Stimulated activated CD8-positive, alpha-beta memory T cell treated with anti-CD3 and anti-CD28 coated beads, Interleukin-12 subunit alpha, Interleukin-12 subunit beta, amount 100 ng/mL, for 24 hours (primary cell): Measurements from ENCODE around the gene ZP4.
"Not testable (repeated sequence)": the region's sequence is repeated elsewhere in the genome, so short reads cannot be mapped to it uniquely, and the experiment has no call there.

Experiments
- DNase-seq: peaks from one replicate; pipeline ENCODE4 v3.0.0-alpha.2; 2020; ENCODE audit errors: extremely low read depth

ZP4 gene

DNA sequence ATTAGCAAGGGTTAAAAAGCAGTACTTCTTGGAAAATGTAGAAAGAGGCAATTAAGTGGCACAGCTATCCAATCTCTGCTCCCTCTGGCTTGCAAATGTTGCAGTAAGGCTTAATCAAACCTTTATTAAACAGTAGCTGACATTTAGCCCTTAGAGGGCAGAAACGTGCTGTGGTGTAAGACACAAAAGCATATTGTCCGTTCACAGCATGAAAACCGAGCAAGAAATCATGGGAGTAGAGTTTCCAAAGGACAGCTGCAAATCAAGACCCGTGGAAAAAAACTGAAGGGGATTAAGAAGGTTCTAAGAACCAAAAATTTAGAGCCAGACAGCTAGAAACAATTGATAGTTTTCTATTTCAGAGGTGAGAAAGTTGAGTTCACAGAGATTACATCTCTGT is 13.1 kb downstream of the ZP4 start:
- no peak for DNase-seq

DNA sequence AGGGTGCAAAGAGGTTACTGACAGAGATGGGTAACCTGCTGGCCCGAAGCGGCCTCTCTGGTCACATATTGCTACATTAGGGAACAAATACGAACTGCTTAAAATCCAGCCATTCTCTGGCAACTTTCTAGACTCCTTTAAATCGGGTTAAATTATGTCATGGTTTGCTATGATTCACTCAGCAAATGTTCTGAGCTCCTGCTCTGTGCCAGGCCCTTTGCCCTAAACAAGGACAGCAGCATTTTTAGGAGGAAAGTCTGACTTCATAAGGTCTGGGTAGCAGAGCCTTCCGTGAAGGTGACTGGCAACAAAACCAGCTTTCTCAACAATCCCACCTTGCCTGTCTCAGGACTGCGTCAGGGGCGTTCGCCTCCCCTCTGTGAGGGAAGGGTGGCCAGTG is 15.4 kb downstream of the ZP4 start:
- no peak for DNase-seq

DNA sequence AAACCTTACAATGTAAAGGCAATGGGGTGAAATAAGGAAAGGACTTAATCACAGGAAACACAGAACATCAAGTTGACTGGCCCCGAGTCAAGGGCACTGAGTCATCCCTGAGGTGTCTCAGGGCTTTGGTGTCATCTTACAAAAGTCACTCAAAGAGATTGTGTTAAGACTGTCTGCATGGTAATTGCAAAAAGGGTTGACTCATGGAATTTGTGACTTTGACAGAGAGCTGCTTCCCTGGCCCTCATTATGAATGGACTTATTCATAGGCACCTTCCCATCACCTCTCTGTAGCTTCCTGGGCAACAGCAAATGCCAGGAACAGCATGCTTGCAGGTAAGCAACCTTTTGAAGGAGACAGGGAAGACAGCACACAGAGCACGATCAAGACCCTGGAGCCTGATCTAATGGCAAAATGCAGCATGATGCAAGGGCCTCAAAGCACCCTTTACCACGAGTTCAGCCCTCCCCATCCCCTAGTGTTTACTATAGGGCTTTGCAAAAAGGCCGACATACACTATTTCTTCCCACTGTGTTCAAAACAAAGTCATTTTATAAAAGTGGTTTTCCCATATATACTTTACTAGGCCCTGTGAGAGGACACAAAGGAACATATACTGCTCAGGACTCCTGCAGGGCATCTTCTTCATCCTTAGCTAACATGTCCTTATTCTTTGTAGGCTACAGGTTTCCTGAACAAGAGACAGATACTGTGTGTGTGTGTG is 17.1 kb downstream of the ZP4 start:
- no peak for DNase-seq

DNA sequence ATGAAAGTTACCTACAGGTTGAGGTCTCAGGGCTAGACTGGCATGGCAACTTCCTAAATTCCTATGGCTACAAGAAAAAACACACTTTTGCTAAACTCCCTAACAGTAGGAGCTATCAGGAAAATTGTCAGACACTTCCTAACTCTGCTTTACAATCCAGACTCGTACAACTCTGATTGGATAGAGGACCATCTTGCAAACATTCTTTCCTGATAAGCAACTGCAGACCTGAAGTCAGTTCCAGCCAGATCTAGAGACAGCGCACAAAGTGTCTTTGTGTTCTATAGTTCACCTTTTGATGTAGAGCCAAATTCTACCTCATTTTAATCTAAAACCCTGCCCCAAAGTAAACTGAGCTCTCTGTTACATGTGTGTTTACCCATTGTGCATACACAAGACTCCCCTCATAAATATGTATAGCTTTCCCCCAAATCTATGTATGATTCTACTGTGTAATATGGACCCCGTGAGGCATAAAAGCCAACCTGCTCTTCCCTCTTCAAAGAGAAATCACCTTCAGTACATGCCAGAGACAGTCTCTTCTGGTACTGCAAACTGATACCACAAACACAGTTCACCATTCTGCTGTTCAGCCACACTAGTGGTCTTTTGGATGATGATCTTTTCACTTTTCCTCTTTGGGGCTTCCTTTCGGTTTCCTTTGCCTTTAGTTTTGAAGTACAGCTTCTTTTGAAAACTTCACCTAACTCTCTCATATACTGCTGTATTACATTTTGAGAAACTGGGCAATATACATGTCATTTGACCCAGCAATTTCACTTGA is 21.7 kb downstream of the ZP4 start:
- no peak for DNase-seq

DNA sequence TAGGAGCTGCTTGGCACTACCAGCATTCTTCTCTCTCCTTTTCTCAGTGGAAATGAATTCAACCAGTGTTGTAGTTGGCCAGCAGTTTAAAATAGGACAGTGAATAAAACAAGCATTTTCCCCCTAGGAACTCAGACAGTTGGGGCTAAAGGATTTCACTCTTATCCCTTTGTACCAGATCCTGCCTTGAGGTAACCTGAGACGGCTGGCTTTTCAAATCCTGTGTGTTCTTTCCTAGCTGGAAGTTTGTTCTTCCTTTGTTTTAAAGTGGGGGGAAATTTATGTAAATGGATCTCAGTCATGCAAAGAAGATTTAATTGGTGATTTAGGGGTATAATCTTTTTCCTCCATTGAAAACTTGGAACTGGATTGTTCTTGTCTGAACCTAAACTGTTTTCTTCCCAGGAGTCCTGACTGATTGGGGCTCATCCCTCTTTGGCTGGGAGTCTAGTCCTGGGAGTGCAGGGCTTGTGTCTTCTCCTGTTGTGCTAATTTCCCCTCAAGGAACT is 23.3 kb downstream of the ZP4 start:
- no peak for DNase-seq

DNA sequence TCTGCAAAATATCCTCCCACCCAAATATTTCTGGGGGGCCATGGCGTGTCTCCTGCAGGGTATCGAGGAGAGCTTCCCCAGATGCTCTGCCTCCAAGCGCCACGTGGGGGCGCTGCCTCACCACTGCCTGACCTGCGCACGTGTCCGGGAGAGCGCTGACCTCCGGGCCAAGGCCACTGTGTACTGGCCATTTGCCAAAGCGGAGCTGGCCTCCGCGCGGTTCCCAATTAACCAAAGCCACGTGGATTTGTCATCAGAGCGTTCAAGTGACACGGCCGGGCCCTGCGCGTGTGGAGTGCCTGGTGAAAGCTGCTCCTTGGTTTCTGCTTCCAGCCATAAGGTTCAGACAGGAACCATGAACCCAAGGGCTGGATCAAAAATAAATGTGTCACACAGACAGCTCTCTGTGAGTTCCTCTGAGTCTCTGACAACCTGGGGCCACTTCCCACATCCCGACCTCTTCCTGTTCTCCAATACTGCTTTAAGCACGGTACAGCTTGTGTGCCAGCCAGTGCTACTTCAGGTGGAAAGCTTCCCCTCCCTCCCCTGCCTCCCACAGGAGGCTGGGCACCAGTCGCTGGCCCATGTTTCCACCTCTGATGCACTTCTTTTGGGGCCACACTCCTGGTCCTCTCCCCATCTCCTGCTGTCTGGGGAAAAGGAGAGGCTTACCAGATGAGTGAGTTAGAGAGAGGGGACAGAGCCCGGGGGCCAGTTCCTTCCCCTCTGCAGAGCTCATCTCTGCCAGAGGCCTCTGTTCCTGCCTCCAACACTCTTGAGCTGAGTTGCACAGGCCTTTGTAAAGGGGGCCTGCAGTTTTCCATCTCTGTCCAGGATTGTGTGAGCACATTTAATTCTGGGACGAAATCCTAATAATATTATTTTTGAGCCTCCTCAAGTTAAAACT is 26.1 kb downstream of the ZP4 start:
- no peak for DNase-seq

DNA sequence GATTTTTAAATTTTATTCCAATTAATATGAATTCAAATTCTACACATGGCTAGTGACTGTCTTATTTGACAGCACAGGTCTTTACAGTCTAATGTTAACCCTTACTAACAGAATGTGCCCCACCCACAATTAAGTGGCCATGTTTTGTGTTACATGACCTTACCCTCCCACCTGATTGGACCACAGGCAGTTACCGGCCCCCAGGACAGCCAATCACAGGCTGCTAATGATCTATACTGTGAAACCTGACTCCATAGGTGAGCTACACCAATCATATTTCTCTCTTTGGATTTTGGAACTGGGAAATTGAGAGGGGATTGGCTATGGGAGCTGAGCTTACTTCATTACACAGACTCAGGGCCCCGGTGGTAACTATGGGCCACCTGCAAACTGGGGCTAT is 27.5 kb downstream of the ZP4 start:
- no peak for DNase-seq

DNA sequence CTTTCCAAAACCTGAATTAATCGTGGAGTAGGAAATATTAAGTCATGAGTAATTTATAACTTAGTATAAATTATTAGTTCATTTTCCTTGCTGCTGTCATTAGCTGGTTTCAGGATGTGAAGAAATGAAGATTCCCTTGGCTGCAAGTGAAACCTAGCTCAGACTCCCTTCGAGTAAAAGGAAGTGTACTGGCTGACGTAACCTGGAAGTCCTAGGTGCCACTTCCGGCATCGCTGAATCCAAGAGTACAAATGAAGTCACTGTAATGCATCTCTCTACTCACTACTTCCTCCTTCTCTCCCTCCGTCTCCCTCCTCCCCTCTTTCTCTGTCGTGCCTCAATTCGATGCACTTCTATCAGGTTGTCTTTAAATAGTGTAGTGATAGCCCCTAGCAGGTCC is 28.8 kb downstream of the ZP4 start:
- no peak for DNase-seq

DNA sequence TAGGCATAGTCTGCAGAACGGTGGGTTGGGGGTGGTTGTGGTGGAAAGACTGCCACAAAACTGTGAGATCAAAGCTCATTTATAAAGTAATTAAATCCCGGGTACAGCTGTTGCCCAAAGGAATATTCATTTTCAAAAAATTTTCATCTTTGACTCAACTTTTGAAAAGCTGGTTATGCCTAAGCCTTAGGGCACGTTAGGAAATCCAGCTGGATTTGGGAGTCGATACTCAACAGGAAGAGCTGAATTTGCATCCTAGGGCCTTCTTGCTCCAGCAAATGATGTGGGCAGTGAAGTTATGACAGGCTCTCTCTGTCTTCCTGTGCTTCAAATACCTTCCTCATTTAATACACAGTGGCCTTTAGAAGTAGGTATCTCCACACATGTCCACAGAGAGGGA is 31.7 kb downstream of the ZP4 start:
- no peak for DNase-seq

DNA sequence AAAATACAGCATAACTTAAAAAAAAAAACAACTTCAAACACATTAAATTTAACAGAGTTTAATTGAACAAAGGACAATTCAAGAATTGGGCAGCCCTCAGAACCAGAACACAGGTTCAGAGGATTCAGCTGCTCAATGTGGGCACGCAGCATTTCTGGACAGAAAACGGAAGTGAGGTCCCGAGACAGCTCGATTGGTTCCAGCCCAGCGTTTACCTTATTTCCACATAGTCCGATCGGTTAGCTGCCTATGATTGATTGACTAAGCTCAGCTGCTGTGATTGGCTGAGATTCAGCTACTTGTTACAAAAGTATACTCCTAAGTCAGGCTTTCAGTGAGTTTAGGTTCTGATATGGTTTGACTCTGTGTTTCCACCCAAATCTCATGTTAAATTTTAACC is 33.3 kb downstream of the ZP4 start:
- DNase-seq: no peak

DNA sequence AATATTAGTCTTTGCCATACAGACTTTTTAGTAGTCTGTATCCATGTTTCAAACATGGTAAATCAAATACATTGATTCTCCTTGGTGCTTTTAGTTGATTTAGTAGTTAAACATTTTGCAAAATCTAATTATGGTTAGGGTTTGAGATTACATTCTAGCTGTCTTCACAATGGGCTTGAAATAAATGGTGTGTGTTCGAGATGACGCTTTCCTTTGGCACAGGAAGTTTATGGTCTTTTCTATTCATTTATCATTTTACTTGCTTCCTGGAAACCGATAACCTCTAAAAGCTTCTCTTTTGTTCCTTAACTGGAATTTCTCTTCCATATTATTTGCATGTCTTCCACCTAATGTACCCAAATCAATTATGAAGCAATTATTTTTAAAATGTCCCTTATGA is 38.4 kb downstream of the ZP4 start:
- no peak for DNase-seq

DNA sequence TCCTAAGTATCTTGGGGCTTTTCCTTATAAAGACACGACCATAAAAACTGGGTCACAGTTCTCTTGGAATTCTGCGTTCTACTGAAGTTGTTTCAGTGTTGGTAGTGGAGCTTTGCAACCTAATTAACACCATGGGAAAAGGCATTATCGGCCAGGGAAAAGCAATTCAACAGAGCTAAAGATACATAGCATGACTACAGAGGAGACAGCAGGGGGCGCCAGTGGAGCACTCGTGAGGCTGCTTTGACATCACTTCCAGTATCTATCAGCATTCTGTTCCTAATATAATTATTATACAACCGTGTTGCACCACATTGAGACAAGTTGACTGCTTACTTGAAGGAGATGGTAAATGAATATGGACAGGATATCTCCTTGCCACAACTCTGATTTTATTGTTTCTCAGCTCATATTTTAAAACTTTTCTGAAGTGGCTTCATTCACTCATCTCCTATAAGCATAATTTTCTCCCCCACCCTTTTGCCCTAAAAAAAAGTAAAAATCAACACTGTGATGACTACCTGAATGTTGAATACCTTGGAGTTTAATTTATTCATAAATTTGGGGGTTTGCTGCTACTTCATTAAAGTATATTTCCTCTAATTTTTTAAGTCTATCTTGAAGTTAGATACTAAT is 39.4 kb downstream of the ZP4 start:
- no peak for DNase-seq

DNA sequence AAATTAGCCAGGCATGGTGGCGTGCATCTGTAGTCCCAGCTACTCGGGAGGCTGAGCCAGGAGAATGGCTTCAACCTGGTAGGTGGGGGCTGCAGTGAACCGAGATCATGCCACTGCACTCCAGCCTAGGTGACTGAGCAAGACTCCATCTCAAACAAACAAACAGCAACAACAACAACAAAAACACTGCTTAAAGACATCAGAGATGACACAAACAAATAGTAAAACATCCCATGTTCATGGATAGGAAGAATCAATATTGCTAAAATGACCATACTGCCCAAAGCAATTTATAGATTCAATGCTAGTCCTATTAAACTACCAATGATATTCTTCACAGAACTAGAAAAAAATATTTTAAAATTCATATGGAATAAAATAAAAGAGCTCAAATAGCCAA is 47.2 kb downstream of the ZP4 start:
- not testable (repeated sequence) for DNase-seq

DNA sequence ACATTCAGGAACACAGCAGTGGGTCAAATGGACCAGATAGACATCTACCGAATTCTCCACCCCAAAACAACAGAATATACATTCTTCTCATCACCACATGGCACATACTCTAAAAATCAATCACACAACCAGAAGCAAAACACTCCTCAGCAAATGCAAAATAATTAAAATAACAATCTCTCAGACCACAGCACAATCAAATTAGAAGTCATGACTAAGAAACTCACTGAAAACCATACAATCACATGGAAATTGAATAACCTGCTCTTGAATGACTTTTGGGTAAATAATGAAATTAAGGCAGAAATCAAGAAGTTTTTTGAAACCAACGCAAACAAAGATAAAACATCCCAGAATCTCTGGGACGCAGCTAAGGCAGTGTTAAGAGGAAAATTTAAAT is 49.2 kb downstream of the ZP4 start:
- DNase-seq: no peak

DNA sequence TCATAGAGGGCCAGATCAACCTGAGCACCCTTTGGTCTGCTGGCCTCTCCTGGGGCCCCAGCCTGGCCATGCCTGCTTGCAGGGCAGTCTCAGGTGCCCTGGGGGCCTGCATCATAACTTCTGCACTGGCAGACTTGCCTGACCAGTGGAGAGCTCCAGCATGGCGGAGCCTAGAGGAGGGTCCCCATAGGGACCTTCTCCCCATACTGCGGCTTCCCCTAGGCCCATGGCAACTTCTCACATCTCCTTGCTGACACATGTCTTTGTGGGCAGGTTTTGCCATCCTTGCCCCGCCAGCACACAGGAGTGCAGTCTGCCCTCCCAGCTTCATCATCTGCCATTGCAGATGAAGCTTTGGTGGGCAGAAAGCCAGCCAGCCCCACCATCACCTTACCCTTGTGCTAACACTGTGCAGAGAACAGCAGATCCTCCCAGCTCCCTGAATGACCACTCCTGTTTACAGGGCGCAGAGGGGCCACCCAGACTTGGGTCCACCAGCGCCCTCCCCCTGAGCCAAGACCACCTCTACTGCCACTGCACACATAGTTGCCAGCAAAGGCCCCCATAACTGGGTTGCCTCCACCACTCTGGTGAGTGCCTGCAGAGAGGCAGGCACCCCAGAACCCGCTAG is 51.7 kb downstream of the ZP4 start:
- no peak for DNase-seq

DNA sequence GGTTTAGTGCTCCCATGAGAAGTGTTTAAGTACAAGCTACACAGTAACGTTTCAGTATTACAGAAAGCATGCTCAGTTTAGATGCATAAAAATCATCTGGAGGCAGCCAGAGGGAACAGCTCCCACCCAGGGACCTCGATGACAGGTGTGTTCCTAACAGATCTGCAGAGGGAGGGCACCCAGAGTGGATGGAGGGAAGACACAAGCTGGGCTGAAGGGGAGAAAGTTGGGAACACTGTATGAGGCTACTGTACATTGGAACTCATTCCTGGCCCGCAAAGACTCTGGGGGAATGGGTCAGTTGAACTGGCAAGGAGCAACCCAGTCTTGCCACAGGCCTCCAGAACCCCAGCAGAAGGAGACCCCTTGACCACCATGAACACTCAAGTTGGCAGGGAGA is 52.4 kb downstream of the ZP4 start:
- no peak for DNase-seq

DNA sequence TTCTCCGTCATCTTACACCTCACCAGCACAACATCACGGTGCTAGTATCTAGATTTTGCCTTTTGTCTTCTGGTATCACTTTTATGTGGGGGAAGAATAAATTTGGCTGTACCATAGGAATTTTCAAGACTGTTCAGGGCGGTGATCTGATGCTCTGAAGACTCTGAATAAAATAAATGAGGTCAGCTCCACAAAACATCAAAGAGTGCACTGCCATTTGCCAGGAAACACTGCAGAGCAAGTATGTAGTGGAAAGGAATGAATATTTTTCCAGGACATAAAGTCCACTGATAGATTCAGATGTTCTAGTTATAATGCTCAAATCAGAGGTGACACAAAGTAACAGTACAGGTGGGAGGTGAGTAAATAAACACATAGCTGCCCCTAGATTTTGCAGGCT is 56.3 kb downstream of the ZP4 start:
- no peak for DNase-seq

DNA sequence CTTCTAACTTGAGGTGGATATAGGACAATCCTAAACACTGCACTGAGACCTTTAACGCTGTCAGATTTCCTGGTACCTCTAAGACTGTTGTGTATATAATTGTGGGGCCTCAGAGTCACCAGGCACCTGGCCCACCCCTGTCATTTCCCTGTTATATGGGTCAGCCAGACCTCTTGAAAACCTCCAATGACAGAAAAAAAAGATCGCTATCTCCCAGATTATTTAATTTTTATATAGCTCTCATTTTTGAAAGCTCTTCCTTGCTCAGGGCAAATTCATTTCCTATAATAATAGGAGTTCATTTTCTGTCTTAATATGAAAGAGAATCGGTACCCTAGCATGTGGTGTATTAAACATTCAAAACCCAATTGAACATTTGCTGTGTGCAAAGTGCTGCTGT is 56.7 kb downstream of the ZP4 start:
- DNase-seq: no peak

DNA sequence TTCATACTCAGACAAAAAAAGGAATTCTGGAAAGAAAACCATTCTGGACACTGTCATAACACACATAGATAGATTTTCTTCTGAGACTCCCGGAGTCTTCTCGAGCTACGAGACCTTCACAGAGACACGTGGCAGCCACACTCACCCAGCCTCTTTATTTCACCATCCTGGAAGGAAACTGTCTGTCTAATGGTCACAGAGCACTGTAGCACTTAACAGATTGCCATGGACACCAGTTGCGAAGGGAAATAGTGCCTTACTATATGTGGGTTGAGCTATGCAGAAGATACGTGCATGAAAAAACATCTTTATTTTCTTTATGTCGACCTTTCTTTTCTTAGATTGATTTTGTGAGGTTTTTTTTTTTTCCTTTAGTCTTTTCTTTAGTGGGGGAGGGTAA is 57.9 kb downstream of the ZP4 start:
- DNase-seq: no peak
